ENCODE results near the gene ABI3BP. TPM values are rescaled to one million over a fixed set of nuclear protein-coding genes. Genes with fewer than 3 reads are reported as not detected.

The ABI3BP gene
- total and polyA plus RNA-seq, 2 experiments from 2014 or later: 6.8 to 30.3 TPM

GRCh38 chr3:100717063-100717462, 276.2 kb downstream of the ABI3BP start:
- in situ Hi-C loops (cut with MboI): no loop called here
- no peaks in the 10 kb centered on the region for H3K9me3 ChIP-seq (ENCODE audit: low read depth)
- peak overlapping the region; percentile 18 for H3K4me2 ChIP-seq (ENCODE audit: unreplicated experiment)
- no peaks in the 10 kb centered on the region; the same call in 1 of the 2 replicates for H3K9me2 ChIP-seq (ENCODE audit: insufficient read depth)
- TF ChIP-seq EZH2phosphoT487 (IDR thresholded peaks at IDR 0.05; ENCODE audit: insufficient read depth, low read depth): no peak
- TF ChIP-seq EZH2 (IDR thresholded peaks at IDR 0.05; ENCODE audit: insufficient read depth, poor library complexity, severe bottlenecking): no peak
- H3K79me2 ChIP-seq (ENCODE audit: insufficient read depth): peaks cover 100% of the 10 kb centered on the region
- H3K27ac ChIP-seq: no peak overlapping the region
- no peaks in the 10 kb centered on the region for H3K27me3 ChIP-seq (replicated peaks; ENCODE audit: insufficient read depth)
- peaks cover 42% of the 10 kb centered on the region for H3K4me1 ChIP-seq (ENCODE audit: insufficient read depth)
- H3K9ac ChIP-seq: no peak overlapping the region
- H4K20me1 ChIP-seq (ENCODE audit: insufficient read depth): peaks cover 45% of the 10 kb centered on the region
- peaks cover 70% of the 10 kb centered on the region for H3K36me3 ChIP-seq (ENCODE audit: low read depth)
- WGBS, 2 experiments (ENCODE audit: low coverage in 1 of 2, low lambda C conversion rate in 2 of 2, missing lambda C conversion rate in 2 of 2): 94 to 98% methylated on average over 2 of the region's 2 CpGs
- no peak overlapping the region for H2AFZ ChIP-seq
- H3K4me3 ChIP-seq: no peak overlapping the region
- DNase-seq: no peak
- H3F3A ChIP-seq (ENCODE audit: insufficient read depth): peaks cover 6% of the 10 kb centered on the region

DNA sequence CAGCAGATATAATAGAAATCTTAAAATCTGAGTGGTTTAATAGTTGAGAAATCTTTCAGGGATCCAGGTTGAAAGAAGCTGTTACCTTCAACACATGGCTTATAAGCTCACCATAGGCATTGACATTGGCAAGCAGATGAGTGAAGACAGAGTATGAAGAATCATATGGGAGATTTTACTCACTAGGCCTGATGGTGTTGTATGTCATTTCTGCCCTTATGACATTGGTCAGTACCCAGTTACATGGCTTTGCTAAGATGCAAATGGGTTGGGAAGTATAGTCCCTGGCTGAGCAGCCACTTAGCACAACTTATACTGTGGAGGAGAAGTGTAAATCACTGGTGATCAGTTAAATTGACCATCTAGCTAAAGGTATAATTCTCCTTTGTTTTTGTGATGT, 278.0 kb downstream of the ABI3BP start:
- Histone ChIP-seq H3K4me3 (no peak overlapping the region), H3K27me3 (replicated peaks; ENCODE audit: insufficient read depth) (no peaks in the 10 kb centered on the region), H3F3A (ENCODE audit: insufficient read depth) (peaks cover 18% of the 10 kb centered on the region), H3K9ac (no peak overlapping the region), H3K9me3 (ENCODE audit: low read depth) (no peaks in the 10 kb centered on the region), H3K36me3 (ENCODE audit: low read depth) (peaks cover 62% of the 10 kb centered on the region), H3K4me1 (ENCODE audit: insufficient read depth) (peaks cover 56% of the 10 kb centered on the region), H2AFZ (no peak overlapping the region), H4K20me1 (ENCODE audit: insufficient read depth) (peaks cover 53% of the 10 kb centered on the region), H3K4me2 (ENCODE audit: unreplicated experiment) (no peak overlapping the region), H3K9me2 (ENCODE audit: insufficient read depth) (no peaks in the 10 kb centered on the region), H3K27ac (no peak overlapping the region), H3K79me2 (ENCODE audit: insufficient read depth) (peaks cover 100% of the 10 kb centered on the region)
- in situ Hi-C loops (cut with MboI): no loop called here
- no peak for DNase-seq
- no peak for TF ChIP-seq EZH2 (IDR thresholded peaks at IDR 0.05; ENCODE audit: insufficient read depth, poor library complexity, severe bottlenecking)
- TF ChIP-seq EZH2phosphoT487 (IDR thresholded peaks at IDR 0.05; ENCODE audit: insufficient read depth, low read depth): no peak

GRCh38 chr3:100710261-100710968, 282.8 kb downstream of the ABI3BP start:
- Histone ChIP-seq H3K9ac (peak overlapping the region; percentile 93), H3K27me3 (replicated peaks; ENCODE audit: insufficient read depth) (no peaks in the 10 kb centered on the region), H3K27ac (peak overlapping the region; percentile 91), H3K9me2 (ENCODE audit: insufficient read depth) (no peaks in the 10 kb centered on the region), H3K9me3 (ENCODE audit: low read depth) (no peaks in the 10 kb centered on the region), H4K20me1 (ENCODE audit: insufficient read depth) (peaks cover 26% of the 10 kb centered on the region), H3K36me3 (ENCODE audit: low read depth) (peaks cover 27% of the 10 kb centered on the region), H3K4me1 (ENCODE audit: insufficient read depth) (peaks cover 34% of the 10 kb centered on the region), H3K4me3 (peak overlapping the region; percentile 94), H3F3A (ENCODE audit: insufficient read depth) (peaks cover 32% of the 10 kb centered on the region), H2AFZ (no peak overlapping the region), H3K4me2 (ENCODE audit: unreplicated experiment) (peak overlapping the region; percentile 89), H3K79me2 (ENCODE audit: insufficient read depth) (peaks cover 56% of the 10 kb centered on the region)
- peak; percentile 95 for DNase-seq
- in situ Hi-C loops (cut with MboI): no loop called here
- TF ChIP-seq EZH2phosphoT487 (IDR thresholded peaks at IDR 0.05; ENCODE audit: insufficient read depth, low read depth): no peak
- no peak for TF ChIP-seq EZH2 (IDR thresholded peaks at IDR 0.05; ENCODE audit: insufficient read depth, poor library complexity, severe bottlenecking)
- WGBS, 2 experiments (ENCODE audit: low coverage in 1 of 2, low lambda C conversion rate in 2 of 2, missing lambda C conversion rate in 2 of 2): 0 to 1% methylated on average over 8 of the region's 8 CpGs

GRCh38 chr3:100709842-100710260, 283.4 kb downstream of the ABI3BP start:
- DNase-seq: peak; percentile 75
- 1 to 2% methylated on average over 12 to 23 of the region's 23 CpGs for WGBS, 2 experiments (ENCODE audit: low coverage in 1 of 2, low lambda C conversion rate in 2 of 2, missing lambda C conversion rate in 2 of 2)
- no peaks in the 10 kb centered on the region for H3K9me3 ChIP-seq (ENCODE audit: low read depth)

More at GRCh38 chr3:100709842-100710260, 283.4 kb downstream of the ABI3BP start:
- peaks cover 51% of the 10 kb centered on the region for H3K79me2 ChIP-seq (ENCODE audit: insufficient read depth)
- no peak for TF ChIP-seq EZH2phosphoT487 (IDR thresholded peaks at IDR 0.05; ENCODE audit: insufficient read depth, low read depth)
- no peak for TF ChIP-seq EZH2 (IDR thresholded peaks at IDR 0.05; ENCODE audit: insufficient read depth, poor library complexity, severe bottlenecking)
- peaks cover 20% of the 10 kb centered on the region for H4K20me1 ChIP-seq (ENCODE audit: insufficient read depth)
- no peak overlapping the region for H2AFZ ChIP-seq
- H3K27ac ChIP-seq: peak overlapping the region; percentile 91
- H3K27me3 ChIP-seq (replicated peaks; ENCODE audit: insufficient read depth): no peaks in the 10 kb centered on the region
- peaks cover 30% of the 10 kb centered on the region for H3K4me1 ChIP-seq (ENCODE audit: insufficient read depth)
- in situ Hi-C loops (cut with MboI): no loop called here
- no peaks in the 10 kb centered on the region for H3K9me2 ChIP-seq (ENCODE audit: insufficient read depth)
- peaks cover 22% of the 10 kb centered on the region for H3K36me3 ChIP-seq (ENCODE audit: low read depth)
- H3K9ac ChIP-seq: peak overlapping the region; percentile 93
- H3K4me3 ChIP-seq: peak overlapping the region; percentile 94
- H3K4me2 ChIP-seq (ENCODE audit: unreplicated experiment): peak overlapping the region; percentile 89
- H3F3A ChIP-seq (ENCODE audit: insufficient read depth): peaks cover 32% of the 10 kb centered on the region

Data from GM23248 (cell line).